Lower lobe of right lung (tissue), 2 donors: ENCODE data around the gene C9orf50. TPM values are rescaled to one million over a fixed set of nuclear protein-coding genes. Genes with fewer than 3 reads are reported as not detected.

ENCODE experiments used
- ATAC-seq, 2 donors: fragments of 200-7000 bp; cut with Tn5 transposase; one replicate each; pipeline ENCODE4 v1.9.1; 2020 to 2022; ENCODE audit warnings: mild to moderate bottlenecking in 2 of 2, moderate library complexity in 2 of 2
- DNase-seq: peaks from one replicate; pipeline ENCODE4 v3.0.0-alpha.2; 2020
- H3K27ac ChIP-seq: fragments of 200-600 bp; one replicate; pipeline ENCODE4 v1.8.0; 2022
- H3K27me3 ChIP-seq: fragments of 200-600 bp; one replicate; pipeline ENCODE4 v1.8.0; 2022; ENCODE audit warnings: low read depth
- H3K36me3 ChIP-seq: fragments of 200-600 bp; one replicate; pipeline ENCODE4 v1.8.0; 2022; ENCODE audit warnings: mild to moderate bottlenecking
- H3K4me1 ChIP-seq: fragments of 200-600 bp; one replicate; pipeline ENCODE4 v1.8.0; 2022
- H3K4me3 ChIP-seq: fragments of 200-600 bp; one replicate; pipeline ENCODE4 v1.8.0; 2022; ENCODE audit warnings: mild to moderate bottlenecking
- H3K9me3 ChIP-seq: fragments of 200-600 bp; one replicate; pipeline ENCODE4 v1.8.0; 2022
- CTCF ChIP-seq: fragments of 200-600 bp; IDR thresholded peaks from one replicate; pipeline ENCODE4 v1.8.0; 2022; ENCODE audit warnings: antibody characterized with exemption, mild to moderate bottlenecking
- intact Hi-C: fragments of 100-400 bp; cut with DNase I; formaldehyde crosslinking; loops from one replicate; pipeline ENCODE4 v1.11.0; 2022
- total RNA-seq: library from RNA; stranded (reverse); fragmentation: NEBNext Ultra II Directional; extraction: Animal tissue kit (Norgen Biotek cat#: 25700); gene quantifications from one replicate; pipeline ENCODE4 v1.2.1, GENCODE V29; 2021
- donor health status: DM: no; HTN: yes; CAD: no; lungs with severe emphysema.

The C9orf50 gene
- total RNA-seq, 1 donor from 2014 or later: not detected

DNA sequence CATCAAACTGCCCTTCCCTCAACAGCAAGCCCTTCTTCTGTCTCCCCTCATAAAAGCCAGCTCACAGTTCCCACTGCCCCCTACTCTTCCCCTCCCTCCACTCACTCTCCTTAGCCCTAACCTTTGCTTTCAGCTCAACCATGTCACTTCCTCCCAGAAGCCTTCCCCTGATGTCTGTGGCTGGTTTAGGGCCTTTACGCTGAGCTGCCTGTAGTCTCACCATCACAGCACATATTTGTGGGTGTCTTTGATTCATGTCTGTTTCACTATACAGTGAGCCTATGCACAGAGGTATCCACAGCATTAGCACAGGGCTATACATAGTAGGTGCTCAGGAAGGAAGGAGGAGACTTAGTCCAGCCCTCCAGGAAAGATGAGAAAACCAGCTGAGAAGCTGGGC, 34.7 kb downstream of the C9orf50 start:
- Histone ChIP-seq H3K4me1 (peaks cover 9% of the 10 kb centered on the region), H3K27me3 (no peaks in the 10 kb centered on the region), H3K36me3 (no peaks in the 10 kb centered on the region), H3K4me3 (no peak overlapping the region), H3K27ac (no peak overlapping the region), H3K9me3 (no peaks in the 10 kb centered on the region)
- no peak for TF ChIP-seq CTCF
- DNase-seq (no peak), ATAC-seq (no peak)
- intact Hi-C loops: no loop called here

DNA sequence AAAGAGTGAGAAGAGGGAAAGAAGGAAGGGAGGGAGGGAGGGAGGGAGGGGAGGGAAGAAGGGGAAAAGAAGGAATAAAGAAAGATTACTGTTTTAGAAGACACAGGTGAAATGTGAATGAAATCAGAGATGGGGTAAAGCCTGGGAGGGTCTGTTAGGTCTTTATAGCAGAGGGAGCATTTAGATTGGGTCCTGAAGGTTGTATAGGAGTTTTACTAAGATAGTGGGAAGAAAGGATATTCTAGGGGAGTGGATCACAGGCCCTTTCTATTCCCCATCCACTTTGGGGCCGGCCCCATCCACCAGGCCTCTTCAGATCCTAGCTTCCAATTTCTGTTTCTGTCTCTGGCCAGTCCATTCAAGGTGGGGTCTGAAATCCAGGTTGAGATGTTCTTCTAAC, 35.5 kb downstream of the C9orf50 start:
- peaks cover 9% of the 10 kb centered on the region for H3K4me1 ChIP-seq
- no peaks in the 10 kb centered on the region for H3K36me3 ChIP-seq
- intact Hi-C loops: no loop called here
- H3K9me3 ChIP-seq: no peaks in the 10 kb centered on the region
- H3K4me3 ChIP-seq: no peak overlapping the region
- H3K27ac ChIP-seq: no peak overlapping the region
- no peak for TF ChIP-seq CTCF
- DNase-seq: no peak
- no peak for ATAC-seq
- H3K27me3 ChIP-seq: no peaks in the 10 kb centered on the region

- no peak overlapping the region for H3K4me3 ChIP-seq
- intact Hi-C loops: no loop called here
- no peak for TF ChIP-seq CTCF
- no peaks in the 10 kb centered on the region for H3K27me3 ChIP-seq
- peaks cover 9% of the 10 kb centered on the region for H3K4me1 ChIP-seq
- no peaks in the 10 kb centered on the region for H3K9me3 ChIP-seq
- peak; percentile 69 for DNase-seq
- peak overlapping the region; percentile 39 for H3K27ac ChIP-seq
- no peaks in the 10 kb centered on the region for H3K36me3 ChIP-seq
- peak; percentile 85 to 89 for ATAC-seq
Measured at GRCh38 chr9:129584136-129584535, 36.8 kb downstream of the C9orf50 start.

DNA sequence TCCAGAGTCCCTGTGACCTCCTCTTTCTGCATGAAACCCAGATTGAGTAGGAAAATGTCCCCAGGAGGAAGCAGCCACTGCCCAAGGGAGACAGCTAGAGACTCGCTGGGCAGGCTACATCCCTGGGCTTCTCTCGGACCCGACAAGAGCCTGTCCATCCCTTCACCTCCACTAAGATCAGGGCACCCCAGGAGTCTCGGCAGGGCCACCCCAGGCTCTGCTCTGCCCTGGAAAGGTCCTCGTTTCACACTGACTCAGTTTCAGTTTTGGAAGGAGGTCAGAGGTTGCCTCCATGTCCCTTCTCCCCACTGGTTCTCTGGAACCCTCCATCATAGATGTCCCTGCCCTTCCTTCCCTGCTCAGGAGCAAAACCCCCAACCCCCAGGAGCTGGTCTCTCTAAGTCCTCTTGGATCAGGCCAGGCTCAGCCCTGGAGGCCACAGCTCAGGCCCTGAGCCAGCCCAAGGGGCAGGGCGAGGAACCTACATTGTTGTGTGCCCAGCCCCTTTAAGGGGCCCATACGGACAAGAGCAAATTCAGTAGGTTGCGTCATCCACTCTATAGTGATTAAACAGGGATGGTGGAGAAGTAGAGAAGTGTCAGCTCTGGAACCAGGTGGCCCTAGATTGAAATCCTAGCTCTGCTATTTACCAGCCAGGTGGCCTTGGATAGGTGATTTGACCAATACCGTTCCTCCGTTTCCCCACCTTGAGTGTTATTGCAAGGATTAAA, 37.4 kb downstream of the C9orf50 start:
- Histone ChIP-seq H3K9me3 (no peaks in the 10 kb centered on the region), H3K27me3 (no peaks in the 10 kb centered on the region), H3K36me3 (no peaks in the 10 kb centered on the region), H3K4me3 (no peak overlapping the region), H3K27ac (no peak overlapping the region), H3K4me1 (peaks cover 9% of the 10 kb centered on the region)
- no peak for TF ChIP-seq CTCF
- intact Hi-C loops: no loop called here
- ATAC-seq (peak; percentile 59 to 65), DNase-seq (no peak)

GRCh38 chr9:129582855-129583254, 38.0 kb downstream of the C9orf50 start:
- H3K36me3 ChIP-seq: no peaks in the 10 kb centered on the region
- TF ChIP-seq CTCF: no peak
- no peaks in the 10 kb centered on the region for H3K9me3 ChIP-seq
- H3K4me1 ChIP-seq: peaks cover 9% of the 10 kb centered on the region
- ATAC-seq (no peak), DNase-seq (no peak)
- no peak overlapping the region for H3K4me3 ChIP-seq
- no peak overlapping the region for H3K27ac ChIP-seq
- intact Hi-C loops: no loop called here
- H3K27me3 ChIP-seq: no peaks in the 10 kb centered on the region
